ENCODE results near the gene MMP3. TPM values are rescaled to one million over a fixed set of nuclear protein-coding genes. Genes with fewer than 3 reads are reported as not detected.

Gene MMP3
- total and polyA plus RNA-seq, 11 donors: not detected

DNA sequence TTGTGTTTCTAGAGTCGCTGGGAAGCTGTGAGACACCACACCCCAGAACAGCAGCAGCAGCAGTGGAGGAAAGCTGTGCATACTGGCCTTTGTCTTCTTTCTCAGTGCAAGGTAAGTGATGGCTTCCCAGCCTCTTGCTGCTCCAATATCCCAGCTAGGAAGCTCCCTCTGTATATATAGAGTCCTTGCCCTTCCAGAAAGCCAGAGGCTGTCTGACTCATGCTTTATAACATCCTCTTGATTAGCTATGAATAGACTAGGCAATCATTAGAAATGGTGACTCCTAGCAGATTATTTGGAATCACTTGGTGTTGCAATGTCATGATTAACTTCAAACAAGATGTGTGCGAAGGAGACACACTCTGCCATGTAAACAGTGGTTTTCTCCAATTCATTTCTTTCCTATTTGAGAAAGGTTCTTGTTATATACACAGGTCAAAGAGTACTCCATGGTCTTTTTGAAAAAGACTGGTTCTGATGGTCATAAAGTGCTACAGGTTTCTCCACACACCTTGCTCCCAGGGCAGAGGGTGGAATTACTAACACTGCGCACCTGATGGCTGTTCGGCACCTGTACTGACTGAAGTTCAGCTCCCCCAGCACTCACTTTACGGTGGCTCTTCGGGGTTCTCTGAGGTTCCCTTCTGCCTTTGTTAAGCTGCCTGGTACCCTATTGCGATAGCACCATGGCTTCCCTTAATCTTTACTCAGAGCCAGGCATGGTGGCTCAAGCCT is 45.2 kb downstream of the MMP3 start, which contains the start of gene MMP1:
MMP1 (minus strand) TSS at position 149 of the 735 bp plus-strand sequence; CDS start at position 81, 68 bp downstream.
- TF ChIP-seq, protein P1, sequence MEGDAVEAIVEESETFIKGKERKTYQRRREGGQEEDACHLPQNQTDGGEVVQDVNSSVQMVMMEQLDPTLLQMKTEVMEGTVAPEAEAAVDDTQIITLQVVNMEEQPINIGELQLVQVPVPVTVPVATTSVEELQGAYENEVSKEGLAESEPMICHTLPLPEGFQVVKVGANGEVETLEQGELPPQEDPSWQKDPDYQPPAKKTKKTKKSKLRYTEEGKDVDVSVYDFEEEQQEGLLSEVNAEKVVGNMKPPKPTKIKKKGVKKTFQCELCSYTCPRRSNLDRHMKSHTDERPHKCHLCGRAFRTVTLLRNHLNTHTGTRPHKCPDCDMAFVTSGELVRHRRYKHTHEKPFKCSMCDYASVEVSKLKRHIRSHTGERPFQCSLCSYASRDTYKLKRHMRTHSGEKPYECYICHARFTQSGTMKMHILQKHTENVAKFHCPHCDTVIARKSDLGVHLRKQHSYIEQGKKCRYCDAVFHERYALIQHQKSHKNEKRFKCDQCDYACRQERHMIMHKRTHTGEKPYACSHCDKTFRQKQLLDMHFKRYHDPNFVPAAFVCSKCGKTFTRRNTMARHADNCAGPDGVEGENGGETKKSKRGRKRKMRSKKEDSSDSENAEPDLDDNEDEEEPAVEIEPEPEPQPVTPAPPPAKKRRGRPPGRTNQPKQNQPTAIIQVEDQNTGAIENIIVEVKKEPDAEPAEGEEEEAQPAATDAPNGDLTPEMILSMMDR (IDR thresholded peaks at IDR 0.05): no peak
- no peak for TF ChIP-seq POLR2A (IDR thresholded peaks at IDR 0.05)
- 92 to 94% (median 92%) methylated on average over 7 of the region's 7 CpGs for WGBS, 4 donors
- DNase-seq (no peak), ATAC-seq (peak in 1 of 4 donors; percentile 55)
- peaks cover 0 to 4% (median 0%) of the 10 kb centered on the region in 12 donors for H3K4me1 ChIP-seq
- no peaks in the 10 kb centered on the region for H3K36me3 ChIP-seq
- H3K27me3 ChIP-seq: no peaks in the 10 kb centered on the region
- no peaks in the 10 kb centered on the region for H3K9me3 ChIP-seq
- no peak within 1 kb of the TSS for H3K4me3 ChIP-seq
- intact Hi-C loops (cut with DNase I): no loop called here
- peak within 1 kb of the TSS in 2 of 12 donors; percentile 42 to 46 for H3K27ac ChIP-seq

- H3K36me3 ChIP-seq: no peaks in the 10 kb centered on the region
- no peaks in the 10 kb centered on the region for H3K9me3 ChIP-seq
- TF ChIP-seq, protein P1 (IDR thresholded peaks at IDR 0.05): peak in 4 of 12 donors; percentile 8 to 20 (median 12)
- TF ChIP-seq POLR2A (IDR thresholded peaks at IDR 0.05): no peak
- DNase-seq (no peak), ATAC-seq (peak in 1 of 4 donors; percentile 28)
- intact Hi-C loops (cut with DNase I): no loop called here
- H3K27ac ChIP-seq: no peak overlapping the region
- peaks cover 0 to 4% (median 0%) of the 10 kb centered on the region in 12 donors for H3K4me1 ChIP-seq
- H3K27me3 ChIP-seq: no peaks in the 10 kb centered on the region
- no peak overlapping the region for H3K4me3 ChIP-seq
Measured at GRCh38 chr11:102794382-102794781, 49.0 kb downstream of the MMP3 start.

DNA sequence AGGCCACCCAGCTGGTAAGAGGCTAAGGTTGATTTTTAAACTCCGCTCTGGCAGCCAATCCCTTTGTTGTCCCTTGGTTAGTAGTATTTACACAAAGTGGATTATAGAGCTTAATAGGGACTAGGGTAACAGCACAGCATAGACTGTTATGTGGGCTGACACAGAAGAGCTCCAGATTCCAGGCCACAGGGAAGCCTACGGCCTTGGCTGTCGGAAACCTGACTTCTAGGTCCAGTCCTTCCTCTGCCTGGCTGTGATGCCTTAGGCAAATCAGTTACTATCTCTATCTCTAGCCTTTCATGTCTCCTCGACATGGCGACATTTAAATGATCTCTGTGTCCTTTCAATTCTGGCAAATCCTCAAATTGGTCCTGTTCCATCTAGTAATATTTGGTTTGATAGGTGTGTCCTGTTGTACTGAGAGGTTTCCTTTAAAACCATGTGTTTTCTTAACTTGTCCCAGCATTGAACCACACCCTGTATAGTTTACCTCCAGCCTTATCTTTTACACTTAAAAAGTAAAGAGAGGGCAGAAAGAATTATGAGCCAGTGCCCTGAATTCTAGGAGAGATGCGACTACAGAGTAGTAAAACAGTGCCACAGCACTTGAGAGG is 49.6 kb downstream of the MMP3 start:
- DNase-seq: no peak
- peak overlapping the region in 1 of 12 donors; percentile 27 for H3K27ac ChIP-seq
- no peaks in the 10 kb centered on the region for H3K36me3 ChIP-seq
- no peaks in the 10 kb centered on the region for H3K4me1 ChIP-seq
- no peak overlapping the region for H3K4me3 ChIP-seq
- ATAC-seq: peak in 2 of 4 donors; percentile 41 to 82
- no peaks in the 10 kb centered on the region for H3K27me3 ChIP-seq
- TF ChIP-seq POLR2A (IDR thresholded peaks at IDR 0.05): no peak
- TF ChIP-seq, protein P1 (IDR thresholded peaks at IDR 0.05): no peak
- WGBS, 4 donors: 54 to 78% (median 72%) methylated on average over 6 of the region's 6 CpGs
- intact Hi-C loops (cut with DNase I): no loop called here
- no peaks in the 10 kb centered on the region for H3K9me3 ChIP-seq

DNA sequence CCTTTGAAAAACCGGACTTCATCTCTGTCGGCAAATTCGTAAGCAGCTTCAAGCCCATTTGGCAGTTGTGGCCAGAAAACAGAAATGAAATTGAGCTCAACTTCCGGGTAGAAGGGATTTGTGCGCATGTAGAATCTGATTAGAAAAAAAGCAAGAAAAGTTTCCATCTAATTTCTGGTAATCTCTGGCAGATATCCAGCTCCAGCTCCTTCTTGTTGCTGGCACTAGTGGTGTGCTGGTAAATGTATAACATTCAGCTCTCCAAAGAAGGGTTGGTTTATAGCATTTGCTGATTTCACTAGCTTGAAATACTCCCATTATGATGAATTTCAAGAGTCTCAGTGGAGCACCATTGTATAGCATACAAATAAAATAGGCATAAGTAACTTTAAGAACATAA is 50.8 kb downstream of the MMP3 start:
- Histone ChIP-seq H3K27me3 (no peaks in the 10 kb centered on the region), H3K4me3 (no peak overlapping the region), H3K36me3 (no peaks in the 10 kb centered on the region), H3K4me1 (no peaks in the 10 kb centered on the region), H3K27ac (no peak overlapping the region), H3K9me3 (no peaks in the 10 kb centered on the region)
- TF ChIP-seq, protein P1 (IDR thresholded peaks at IDR 0.05): no peak
- no peak for TF ChIP-seq POLR2A (IDR thresholded peaks at IDR 0.05)
- no peak for ATAC-seq
- 89 to 95% (median 92%) methylated on average over 5 of the region's 5 CpGs for WGBS, 4 donors
- intact Hi-C loops (cut with DNase I): no loop called here
- DNase-seq: no peak
